CD4-positive, alpha-beta T cell treated with Interleukin-6 at 100 ng/mL for 8 hours (primary cell): ENCODE measurements around the gene YWHAQ.
"Not testable (repeated sequence)": the region's sequence is repeated elsewhere in the genome, so short reads cannot be mapped to it uniquely, and the experiment has no call there.

ENCODE experiments used
- DNase-seq: peaks from one replicate; pipeline ENCODE4 v3.0.0-alpha.2; 2020; ENCODE audit warnings: mixed read lengths, low spot score

The YWHAQ gene

GRCh38 chr2:9552219-9553178, 78.3 kb downstream of the YWHAQ start:
- peak; percentile 17 for DNase-seq

GRCh38 chr2:9550859-9551391, 79.9 kb downstream of the YWHAQ start:
- DNase-seq, result not testable (repeated sequence)

GRCh38 chr2:9549420-9549819, 81.4 kb downstream of the YWHAQ start:
- no peak for DNase-seq

- DNase-seq, result no peak
Measured at GRCh38 chr2:9548506-9548905, 82.3 kb downstream of the YWHAQ start.

GRCh38 chr2:9547262-9547991, 83.4 kb downstream of the YWHAQ start:
- DNase-seq, result no peak

GRCh38 chr2:9545502-9545901, 85.3 kb downstream of the YWHAQ start:
- DNase-seq, result no peak

- DNase-seq, result no peak
Measured at GRCh38 chr2:9543557-9543956, 87.2 kb downstream of the YWHAQ start.

GRCh38 chr2:9539531-9539930, 91.3 kb downstream of the YWHAQ start:
- no peak for DNase-seq

- no peak for DNase-seq
Measured at GRCh38 chr2:9538000-9538507, 92.7 kb downstream of the YWHAQ start.

GRCh38 chr2:9536504-9536903, 94.3 kb downstream of the YWHAQ start:
- no peak for DNase-seq

- DNase-seq, result no peak
Measured at GRCh38 chr2:9535177-9535576, 95.6 kb downstream of the YWHAQ start.
